Mesothelial cell of epicardium (in vitro differentiated cells): ENCODE measurements around the gene MAK. TPM values are rescaled to one million over a fixed set of nuclear protein-coding genes. Genes with fewer than 3 reads are reported as not detected.

ENCODE experiments used
- DNase-seq, 2 experiments: peaks; one replicate each; pipeline ENCODE4 v3.0.0; 2021; ENCODE audit warnings: low spot score in 2 of 2; ENCODE audit not compliant: unreplicated experiment in 2 of 2
- H3K27ac Mint-ChIP-seq: 2 replicates; pipeline ENCODE4 v1.8.0; 2021; ENCODE audit warnings: mixed read lengths
- H3K27me3 Mint-ChIP-seq: 2 replicates; pipeline ENCODE4 v1.8.0; 2021; ENCODE audit warnings: low read depth, mixed read lengths
- H3K36me3 Mint-ChIP-seq: 2 replicates; pipeline ENCODE4 v1.8.0; 2021; ENCODE audit warnings: mixed read lengths
- H3K4me1 Mint-ChIP-seq: 2 replicates; pipeline ENCODE4 v1.8.0; 2021; ENCODE audit warnings: mixed read lengths
- H3K4me3 Mint-ChIP-seq: 2 replicates; pipeline ENCODE4 v1.8.0; 2021; ENCODE audit warnings: mild to moderate bottlenecking, moderate library complexity, mixed read lengths
- H3K9me3 Mint-ChIP-seq: 2 replicates; pipeline ENCODE4 v1.8.0; 2021; ENCODE audit warnings: mixed read lengths
- CTCF ChIP-seq: fragments of 200-600 bp; sonication (generic); IDR thresholded peaks from one replicate; pipeline ENCODE4 v1.5.0; 2021; ENCODE audit warnings: antibody characterized with exemption; ENCODE audit not compliant: unreplicated experiment
- total RNA-seq: library from RNA; stranded (reverse); gene quantifications from 3 replicates; pipeline ENCODE4 v1.2.1, GENCODE V29; 2021

The MAK gene
- total RNA-seq, 1 donor from 2014 or later: 0.25 TPM

- peaks cover 27% of the 10 kb centered on the region for H3K4me1 Mint-ChIP-seq
- H3K36me3 Mint-ChIP-seq: peaks cover 3% of the 10 kb centered on the region
- no peak for TF ChIP-seq CTCF
- no peak for DNase-seq
- H3K9me3 Mint-ChIP-seq: peaks cover 4% of the 10 kb centered on the region
- H3K4me3 Mint-ChIP-seq: no peak overlapping the region
- no peak overlapping the region for H3K27ac Mint-ChIP-seq
- H3K27me3 Mint-ChIP-seq: no peaks in the 10 kb centered on the region
These were observed 117.9 kb downstream of the MAK start for GRCh38 chr6:10720265-10720959.

DNA sequence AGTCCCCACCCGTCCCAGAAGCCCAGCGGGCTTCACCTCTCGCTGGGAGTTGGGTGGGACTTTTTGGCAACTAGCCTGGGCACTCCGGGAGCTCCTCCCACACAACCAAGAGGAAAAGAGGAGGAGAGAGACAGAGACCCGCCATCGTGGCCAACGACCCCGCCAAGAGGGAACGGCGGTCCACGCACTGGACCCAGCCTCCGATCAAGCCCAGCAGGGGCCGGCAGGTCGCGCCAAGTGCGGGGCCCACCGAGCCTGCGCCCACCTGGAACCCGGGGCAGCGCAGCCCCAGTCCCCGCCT is 118.4 kb downstream of the MAK start:
- Mint-ChIP-seq H3K9me3 (peaks cover 4% of the 10 kb centered on the region), H3K36me3 (peaks cover 3% of the 10 kb centered on the region), H3K27ac (no peak overlapping the region), H3K27me3 (no peaks in the 10 kb centered on the region), H3K4me1 (peaks cover 24% of the 10 kb centered on the region), H3K4me3 (no peak overlapping the region)
- no peak for TF ChIP-seq CTCF
- DNase-seq: no peak

DNA sequence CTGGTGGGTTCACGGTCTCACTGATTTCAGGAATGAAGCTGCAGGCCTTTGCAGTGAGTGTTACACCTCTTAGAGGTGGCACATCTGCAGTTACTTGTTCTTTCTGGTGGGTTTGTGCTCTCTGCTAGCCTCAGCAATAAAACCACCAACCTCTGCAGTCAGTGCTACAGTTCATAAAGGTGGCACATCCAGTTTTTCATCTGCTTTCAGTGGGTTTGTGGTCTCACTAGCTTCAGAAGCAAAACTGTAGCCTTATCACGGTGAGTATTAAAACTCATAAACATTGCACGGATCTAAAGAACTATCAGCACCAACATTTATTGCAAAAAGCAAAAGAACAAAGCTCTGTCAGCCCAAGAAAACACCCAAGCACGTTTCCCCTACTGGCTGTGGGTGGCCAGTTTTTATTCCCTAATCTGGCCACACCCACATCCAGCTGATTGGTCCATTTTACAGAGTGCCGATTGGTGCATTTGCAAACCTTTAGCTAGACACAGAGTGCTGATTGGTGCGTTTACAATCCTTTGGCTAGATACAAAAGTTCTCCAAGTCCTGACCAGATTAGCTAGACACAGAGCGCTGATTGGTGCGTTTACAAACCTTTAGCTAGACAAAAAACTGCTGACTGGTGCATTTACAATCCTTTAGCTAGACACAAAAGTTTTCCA is 118.9 kb downstream of the MAK start:
- Mint-ChIP-seq H3K4me3 (no peak overlapping the region), H3K9me3 (peaks cover 4% of the 10 kb centered on the region), H3K27ac (no peak overlapping the region), H3K4me1 (peaks cover 21% of the 10 kb centered on the region), H3K27me3 (no peaks in the 10 kb centered on the region), H3K36me3 (peaks cover 3% of the 10 kb centered on the region)
- TF ChIP-seq CTCF: no peak
- no peak for DNase-seq

GRCh38 chr6:10713962-10714361 is 124.4 kb downstream of the MAK start:
- no peak overlapping the region for H3K27ac Mint-ChIP-seq
- H3K27me3 Mint-ChIP-seq: no peaks in the 10 kb centered on the region

More at GRCh38 chr6:10713962-10714361, 124.4 kb downstream of the MAK start:
- DNase-seq: no peak
- no peak for TF ChIP-seq CTCF
- Mint-ChIP-seq H3K4me3 (no peak overlapping the region), H3K36me3 (peaks cover 13% of the 10 kb centered on the region), H3K4me1 (no peaks in the 10 kb centered on the region), H3K9me3 (peaks cover 4% of the 10 kb centered on the region)

Other genes starting within 250 kb of the MAK start
- gene C6orf52, start 143.9 kb downstream of the MAK start, total RNA-seq: 3.1 to 4.6 TPM (median 3.8 TPM) in 3 replicates
- 14.7 to 16.8 TPM (median 15.5 TPM) in 3 replicates for gene PAK1IP1, start 143.6 kb downstream of the MAK start, total RNA-seq
- 74.4 to 78.9 TPM (median 75.7 TPM) in 3 replicates for gene TMEM14C, start 115.5 kb downstream of the MAK start, total RNA-seq
- gene TMEM14B, start 90.7 kb downstream of the MAK start, total RNA-seq: 56.1 to 58.5 TPM (median 57.3 TPM) in 3 replicates
- not detected in 3 replicates for gene GCM2, start 43.5 kb upstream of the MAK start, total RNA-seq
- 16.6 to 20.1 TPM (median 19.9 TPM) in 3 replicates for gene SYCP2L, start 48.5 kb upstream of the MAK start, total RNA-seq
- 1.6 to 1.8 TPM (median 1.6 TPM) in 3 replicates for gene ELOVL2, start 205.8 kb upstream of the MAK start, total RNA-seq